ENCODE data around the gene ANGPTL3.
"Not testable (repeated sequence)": the region's sequence is repeated elsewhere in the genome, so short reads cannot be mapped to it uniquely, and the experiment has no call there.

Gene ANGPTL3

DNA sequence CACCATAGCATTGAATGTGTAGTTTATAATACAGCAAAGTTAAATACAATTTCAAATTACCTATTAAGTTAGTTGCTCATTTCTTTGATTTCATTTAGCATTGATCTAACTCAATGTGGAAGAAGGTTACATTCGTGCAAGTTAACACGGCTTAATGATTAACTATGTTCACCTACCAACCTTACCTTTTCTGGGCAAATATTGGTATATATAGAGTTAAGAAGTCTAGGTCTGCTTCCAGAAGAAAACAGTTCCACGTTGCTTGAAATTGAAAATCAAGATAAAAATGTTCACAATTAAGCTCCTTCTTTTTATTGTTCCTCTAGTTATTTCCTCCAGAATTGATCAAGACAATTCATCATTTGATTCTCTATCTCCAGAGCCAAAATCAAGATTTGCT is at the start of gene ANGPTL3:
Gene ANGPTL3, plus strand, starts transcription at position 240 of the 400 bp plus-strand sequence. Its CDS starts 47 bp downstream, at position 287.
- H3K4me3 ChIP-seq (ENCODE audit: low read length), result no peak within 1 kb of the TSS
- TF ChIP-seq ZNF274 (IDR thresholded peaks at IDR 0.05; ENCODE audit: low read depth, low read length), result no peak

DNA sequence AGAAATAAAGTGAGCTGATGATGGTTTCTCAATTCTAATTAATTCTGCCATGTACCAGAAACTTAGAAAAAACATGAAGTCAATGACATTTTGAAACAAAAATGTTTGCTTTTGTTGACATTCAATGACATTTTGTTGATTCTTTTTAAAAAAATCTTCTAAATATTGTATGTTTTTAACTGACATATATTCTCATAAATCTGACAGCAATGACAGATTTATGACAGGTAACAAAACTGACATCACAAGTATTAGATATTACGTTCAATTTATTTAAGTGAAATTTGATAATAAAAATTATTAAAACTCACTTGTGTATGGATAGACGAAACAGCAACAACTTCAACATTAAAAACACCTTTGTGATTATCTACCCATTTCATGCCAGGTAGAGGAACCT is 36.0 kb upstream of the ANGPTL3 start:
- no peak for TF ChIP-seq ZNF274 (IDR thresholded peaks at IDR 0.05; ENCODE audit: low read depth, low read length)
- no peak overlapping the region for H3K4me3 ChIP-seq (ENCODE audit: low read length)

DNA sequence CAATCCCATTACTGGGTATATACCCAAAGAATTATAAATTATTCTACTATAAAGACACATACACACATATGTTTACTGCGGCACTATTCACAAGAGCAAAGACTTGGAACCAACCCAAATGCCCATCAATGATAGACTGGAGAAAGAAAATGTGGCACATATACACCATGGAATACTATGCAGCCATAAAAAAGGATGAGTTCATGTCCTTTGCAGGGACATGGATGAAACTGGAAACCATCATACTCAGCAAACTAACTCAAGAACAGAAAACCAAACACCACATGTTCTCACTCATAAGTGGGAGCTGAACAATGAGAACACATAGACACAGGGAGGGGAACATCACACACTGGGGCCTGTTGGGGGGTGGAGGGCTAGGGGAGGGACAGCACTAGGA is 30.1 kb upstream of the ANGPTL3 start:
- not testable (repeated sequence) for H3K4me3 ChIP-seq (ENCODE audit: low read length)

DNA sequence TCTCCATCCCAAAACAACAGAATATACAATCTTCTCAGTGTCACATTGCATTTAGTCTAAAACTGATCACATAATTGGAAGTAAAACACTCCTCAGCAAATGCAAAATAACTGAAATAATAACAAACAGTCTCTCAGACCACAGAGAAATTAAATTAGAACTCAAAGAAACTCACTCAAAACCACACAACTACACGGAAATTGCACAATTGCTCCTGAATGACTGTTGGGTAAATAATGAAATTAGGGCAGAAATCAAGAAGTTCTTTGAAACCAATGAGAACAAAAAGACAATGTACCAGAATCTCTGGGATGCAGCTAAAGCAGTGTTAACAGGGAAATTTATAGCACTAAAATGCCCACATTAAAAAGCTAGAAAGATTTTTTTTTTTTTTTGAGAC is 29.4 kb upstream of the ANGPTL3 start:
- not testable (repeated sequence) for H3K4me3 ChIP-seq (ENCODE audit: low read length)

DNA sequence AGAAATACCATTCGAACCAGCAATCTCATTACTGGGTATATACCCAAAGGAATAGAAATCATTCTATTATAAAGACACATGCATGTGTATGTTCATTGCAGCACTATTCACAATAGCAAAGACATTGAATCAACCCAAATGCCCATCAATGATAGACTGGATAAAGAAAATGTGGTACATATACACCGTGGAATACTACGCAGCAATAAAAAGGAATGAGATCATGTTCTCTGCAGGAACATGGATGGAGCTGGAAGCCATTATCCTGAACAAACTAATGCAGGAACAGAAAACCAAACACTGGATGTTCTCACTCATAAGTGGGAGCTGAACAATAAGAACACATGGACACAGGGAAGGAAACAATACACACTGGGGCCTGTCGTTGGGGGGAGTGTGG is 25.8 kb upstream of the ANGPTL3 start:
- H3K4me3 ChIP-seq (ENCODE audit: low read length), result not testable (repeated sequence)

- no peak overlapping the region for H3K4me3 ChIP-seq (ENCODE audit: low read length)
- no peak for TF ChIP-seq ZNF274 (IDR thresholded peaks at IDR 0.05; ENCODE audit: low read depth, low read length)
Measured at GRCh38 chr1:62572476-62572875, 24.8 kb upstream of the ANGPTL3 start.

GRCh38 chr1:62573675-62574074 is 23.6 kb upstream of the ANGPTL3 start:
- TF ChIP-seq ZNF274 (IDR thresholded peaks at IDR 0.05; ENCODE audit: low read depth, low read length), result no peak
- H3K4me3 ChIP-seq (ENCODE audit: low read length), result no peak overlapping the region

GRCh38 chr1:62585469-62586155 is 11.7 kb upstream of the ANGPTL3 start:
- no peak overlapping the region for H3K4me3 ChIP-seq (ENCODE audit: low read length)
- no peak for TF ChIP-seq ZNF274 (IDR thresholded peaks at IDR 0.05; ENCODE audit: low read depth, low read length)

- no peak overlapping the region for H3K4me3 ChIP-seq (ENCODE audit: low read length)
- TF ChIP-seq ZNF274 (IDR thresholded peaks at IDR 0.05; ENCODE audit: low read depth, low read length), result no peak
Measured at GRCh38 chr1:62588000-62588399, 9.3 kb upstream of the ANGPTL3 start.

DNA sequence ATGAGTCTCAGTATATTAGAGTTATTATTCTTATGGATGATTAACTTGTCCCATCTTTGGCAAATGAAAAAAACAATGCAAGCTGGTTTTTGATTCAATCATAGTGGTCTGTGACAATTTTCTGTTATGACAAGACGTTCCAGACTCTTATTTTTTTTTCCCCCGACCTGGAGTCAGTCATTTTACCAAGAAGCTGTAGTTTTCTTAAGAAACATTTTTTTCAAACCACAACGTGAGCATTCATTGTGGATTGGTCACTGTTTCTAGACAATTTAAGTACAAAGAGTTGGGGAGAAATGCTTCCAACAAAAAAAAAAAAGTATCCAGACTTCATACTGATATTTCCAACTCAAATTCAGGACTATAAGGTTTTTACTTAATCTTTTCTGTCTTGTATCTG is 8.0 kb upstream of the ANGPTL3 start:
- H3K4me3 ChIP-seq (ENCODE audit: low read length), result no peak overlapping the region
- TF ChIP-seq ZNF274 (IDR thresholded peaks at IDR 0.05; ENCODE audit: low read depth, low read length), result no peak

GRCh38 chr1:62590255-62590969 is 6.9 kb upstream of the ANGPTL3 start:
- no peak for TF ChIP-seq ZNF274 (IDR thresholded peaks at IDR 0.05; ENCODE audit: low read depth, low read length)
- no peak overlapping the region for H3K4me3 ChIP-seq (ENCODE audit: low read length)

GRCh38 chr1:62590970-62591368 is 6.4 kb upstream of the ANGPTL3 start:
- no peak for TF ChIP-seq ZNF274 (IDR thresholded peaks at IDR 0.05; ENCODE audit: low read depth, low read length)
- no peak overlapping the region for H3K4me3 ChIP-seq (ENCODE audit: low read length)

GRCh38 chr1:62593825-62594394 is 3.4 kb upstream of the ANGPTL3 start:
- no peak overlapping the region for H3K4me3 ChIP-seq (ENCODE audit: low read length)
- TF ChIP-seq ZNF274 (IDR thresholded peaks at IDR 0.05; ENCODE audit: low read depth, low read length), result no peak

DNA sequence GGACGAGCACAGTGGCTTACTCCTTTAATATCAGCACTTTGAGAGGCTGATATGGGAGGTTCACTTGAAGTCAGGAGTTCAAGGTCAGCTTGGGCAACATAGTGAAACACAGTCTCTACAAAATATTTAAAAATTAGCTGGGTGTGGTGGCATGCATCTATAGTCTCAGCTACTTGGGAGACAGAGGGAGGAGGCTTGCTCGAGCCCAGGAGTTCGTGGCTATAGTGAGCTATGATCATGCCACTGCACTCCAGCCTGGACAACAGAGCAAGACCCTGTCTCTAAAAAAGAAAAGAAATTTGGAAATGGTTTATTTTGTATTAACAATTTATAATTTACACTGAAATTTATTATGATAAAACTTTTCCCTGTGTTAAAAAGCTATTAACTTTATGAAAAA is 1.7 kb upstream of the ANGPTL3 start:
- H3K4me3 ChIP-seq (ENCODE audit: low read length), result no peak overlapping the region
- no peak for TF ChIP-seq ZNF274 (IDR thresholded peaks at IDR 0.05; ENCODE audit: low read depth, low read length)

DNA sequence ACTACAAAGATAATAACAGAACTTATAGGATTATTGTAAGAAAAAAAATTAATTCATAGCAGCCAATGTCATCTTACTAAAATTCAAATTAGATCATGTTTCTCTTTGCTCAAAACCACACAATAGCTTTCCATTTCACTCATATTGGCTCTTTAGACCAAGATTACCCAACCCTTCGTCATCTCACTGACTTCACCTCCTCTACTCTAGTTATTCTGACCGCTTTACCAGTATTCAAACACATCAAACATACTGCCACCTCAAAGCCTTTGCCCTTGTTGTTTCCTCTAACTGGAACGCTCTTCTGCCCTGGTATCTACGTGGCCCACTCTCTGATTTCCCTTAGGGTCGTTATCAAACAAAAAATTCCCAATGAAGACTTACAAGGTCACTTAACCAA is 1.7 kb downstream of the ANGPTL3 start:
- H3K4me3 ChIP-seq (ENCODE audit: low read length), result no peak overlapping the region
- TF ChIP-seq ZNF274 (IDR thresholded peaks at IDR 0.05; ENCODE audit: low read depth, low read length), result no peak

All from GM08714 (cell line).